Measurements from ENCODE around the gene IGFBP5.
A peak's percentile ranks its signal among the peaks of the same experiment; 100 is the strongest.

The IGFBP5 gene

GRCh38 chr2:216663106-216663505 lies 32.2 kb downstream of the IGFBP5 start:
- no peak for DNase-seq

- DNase-seq, result no peak
Measured at GRCh38 chr2:216661639-216662375, 33.5 kb downstream of the IGFBP5 start.

GRCh38 chr2:216661051-216661450 lies 34.3 kb downstream of the IGFBP5 start:
- DNase-seq, result no peak

GRCh38 chr2:216660496-216660895 lies 34.9 kb downstream of the IGFBP5 start:
- DNase-seq, result no peak

- DNase-seq, result no peak
Measured at GRCh38 chr2:216659276-216659675, 36.1 kb downstream of the IGFBP5 start.

- no peak for DNase-seq
Measured at GRCh38 chr2:216658757-216659156, 36.6 kb downstream of the IGFBP5 start.

- DNase-seq, result no peak
Measured at GRCh38 chr2:216657980-216658379, 37.4 kb downstream of the IGFBP5 start.

- DNase-seq, result no peak
Measured at GRCh38 chr2:216657086-216657855, 38.1 kb downstream of the IGFBP5 start.

- DNase-seq, result no peak
Measured at GRCh38 chr2:216654528-216655052, 40.8 kb downstream of the IGFBP5 start.

GRCh38 chr2:216653931-216654365 lies 41.4 kb downstream of the IGFBP5 start:
- no peak for DNase-seq

GRCh38 chr2:216653093-216653799 lies 42.1 kb downstream of the IGFBP5 start:
- DNase-seq, result no peak

GRCh38 chr2:216652566-216652965 lies 42.8 kb downstream of the IGFBP5 start:
- DNase-seq, result no peak

GRCh38 chr2:216651351-216651881 lies 43.9 kb downstream of the IGFBP5 start:
- DNase-seq, result peak; percentile 39

- no peak for DNase-seq
Measured at GRCh38 chr2:216650626-216651257, 44.6 kb downstream of the IGFBP5 start.

- DNase-seq, result no peak
Measured at GRCh38 chr2:216649574-216649973, 45.8 kb downstream of the IGFBP5 start.

GRCh38 chr2:216648105-216648504 lies 47.2 kb downstream of the IGFBP5 start:
- DNase-seq, result peak; percentile 38

- no peak for DNase-seq
Measured at GRCh38 chr2:216646116-216646515, 49.2 kb downstream of the IGFBP5 start.

- no peak for DNase-seq
Measured at GRCh38 chr2:216645636-216645950, 49.8 kb downstream of the IGFBP5 start.

- no peak for DNase-seq
Measured at GRCh38 chr2:216644842-216645635, 50.3 kb downstream of the IGFBP5 start.

GRCh38 chr2:216643986-216644659 lies 51.2 kb downstream of the IGFBP5 start:
- no peak for DNase-seq

GRCh38 chr2:216637472-216637871 lies 57.9 kb downstream of the IGFBP5 start:
- no peak for DNase-seq

Data from MV-4-11 (cell line).